CD14-positive monocyte (primary cell): ENCODE results near the gene KCNG1. TPM values are rescaled to one million over a fixed set of nuclear protein-coding genes. Genes with fewer than 3 reads are reported as not detected.

ENCODE experiments used
- DNase-seq, 3 donors: peaks; one replicate each; pipeline ENCODE4 v3.0.0-alpha.2; 2011 to 2022
- H2AFZ ChIP-seq: 2 replicates; pipeline ENCODE4 v1.6.0; 2012; ENCODE audit warnings: mild to moderate bottlenecking, low read depth, low read length, inconsistent platforms; ENCODE audit not compliant: insufficient read depth, poor library complexity, severe bottlenecking
- H3K27ac ChIP-seq, 2 donors: 1 replicate in 1 of 2; 2 replicates in 1 of 2; pipeline ENCODE4 v1.5.1; 2012 to 2013; ENCODE audit warnings: low read length in 2 of 2, control low read depth in 1 of 2, inconsistent platforms in 1 of 2, low read depth in 1 of 2, mild to moderate bottlenecking in 1 of 2
- H3K27me3 ChIP-seq, 2 donors: one replicate each; pipeline versions ENCODE4 v1.6.0 to v1.6.1; 2011 to 2013; ENCODE audit warnings: low read length in 2 of 2; ENCODE audit not compliant: control insufficient read depth in 2 of 2, insufficient read depth in 2 of 2
- H3K36me3 ChIP-seq, 2 donors: replicated peaks in 1 of 2; 1 replicate in 1 of 2; 2 replicates in 1 of 2; pipeline versions ENCODE4 v1.5.1 to v1.6.1; 2012 to 2013; ENCODE audit warnings: low read length in 2 of 2, control low read depth in 1 of 2, inconsistent platforms in 1 of 2, mild to moderate bottlenecking in 1 of 2; ENCODE audit not compliant: insufficient read depth in 2 of 2, control insufficient read depth in 1 of 2
- H3K4me1 ChIP-seq, 2 donors: 1 replicate in 1 of 2; 2 replicates in 1 of 2; pipeline versions ENCODE4 v1.5.1 to v1.6.1; 2012 to 2013; ENCODE audit warnings: low read length in 2 of 2, control low read depth in 1 of 2, inconsistent platforms in 1 of 2, mild to moderate bottlenecking in 1 of 2, moderate library complexity in 1 of 2; ENCODE audit not compliant: insufficient read depth in 2 of 2, control insufficient read depth in 1 of 2
- H3K4me2 ChIP-seq: replicated peaks from 2 replicates; pipeline ENCODE3; 2012; ENCODE audit warnings: low read length, moderate library complexity, mild to moderate bottlenecking; ENCODE audit not compliant: poor library complexity, severe bottlenecking; ENCODE audit errors: extremely low read depth
- H3K4me3 ChIP-seq, 3 experiments: fragments of 200-600 bp in 1 of 3; sonication (generic) in 1 of 3; replicated peaks in 1 of 3; 1 replicate in 2 of 3; 2 replicates in 1 of 3; pipeline ENCODE4 v1.5.1; 2011 to 2013; ENCODE audit warnings: low read length in 3 of 3, mild to moderate bottlenecking in 3 of 3, control low read depth in 2 of 3, low read depth in 2 of 3, inconsistent platforms in 1 of 3, moderate library complexity in 1 of 3
- H3K79me2 ChIP-seq: 2 replicates; pipeline ENCODE4 v1.6.0; 2012; ENCODE audit warnings: mild to moderate bottlenecking, control low read depth, inconsistent platforms, low read length, moderate library complexity; ENCODE audit not compliant: insufficient read depth
- H3K9ac ChIP-seq: 2 replicates; pipeline ENCODE4 v1.6.0; 2017; ENCODE audit warnings: low read length, mild to moderate bottlenecking; ENCODE audit not compliant: insufficient read depth, poor library complexity, severe bottlenecking
- H3K9me3 ChIP-seq, 2 donors: replicated peaks in 1 of 2; 1 replicate in 1 of 2; 2 replicates in 1 of 2; pipeline versions ENCODE4 v1.5.1 to v1.6.1; 2012 to 2013; ENCODE audit warnings: low read length in 2 of 2, control low read depth in 1 of 2; ENCODE audit not compliant: control insufficient read depth in 1 of 2, insufficient read depth in 1 of 2
- H4K20me1 ChIP-seq: 2 replicates; pipeline ENCODE4 v1.6.0; 2012; ENCODE audit warnings: mild to moderate bottlenecking, low read length, control low read depth, moderate library complexity; ENCODE audit not compliant: insufficient read depth
- H3K27ac Mint-ChIP-seq, 7 donors: one replicate each; pipeline ENCODE4 v1.8.0; 2020; ENCODE audit warnings: mild to moderate bottlenecking in 7 of 7, mixed read lengths in 7 of 7, moderate library complexity in 6 of 7, inconsistent platforms in 2 of 7
- H3K27me3 Mint-ChIP-seq, 3 donors: one replicate each; pipeline ENCODE4 v1.8.0; 2021 to 2022; ENCODE audit warnings: low read depth in 3 of 3, mild to moderate bottlenecking in 3 of 3, mixed read lengths in 3 of 3, moderate library complexity in 3 of 3, inconsistent platforms in 1 of 3
- H3K36me3 Mint-ChIP-seq, 2 donors: one replicate each; pipeline ENCODE4 v1.8.0; 2020; ENCODE audit warnings: mixed read lengths in 2 of 2, inconsistent platforms in 1 of 2, mild to moderate bottlenecking in 1 of 2
- H3K4me1 Mint-ChIP-seq: one replicate; pipeline ENCODE4 v1.8.0; 2020; ENCODE audit warnings: mild to moderate bottlenecking, mixed read lengths
- H3K4me3 Mint-ChIP-seq, 2 donors: one replicate each; pipeline ENCODE4 v1.8.0; 2020; ENCODE audit warnings: mild to moderate bottlenecking in 2 of 2, mixed read lengths in 2 of 2, moderate library complexity in 1 of 2
- H3K9me3 Mint-ChIP-seq, 7 donors: one replicate each; pipeline ENCODE4 v1.8.0; 2020 to 2022; ENCODE audit warnings: mixed read lengths in 7 of 7, mild to moderate bottlenecking in 6 of 7, moderate library complexity in 6 of 7, inconsistent platforms in 2 of 7
- WGBS: methylation state at CpG from one replicate; pipeline ENCODE4 v1.1.5; 2013; ENCODE audit warnings: missing lambda C conversion rate; ENCODE audit not compliant: insufficient coverage; 5-methylcytosine and 5-hydroxymethylcytosine counted together
- intact Hi-C, 2 donors: fragments of 100-400 bp; cut with micrococcal nuclease; formaldehyde crosslinking; loops; one replicate each; pipeline versions ENCODE4 v1.15.0 to v1.15.1; 2023
- polyA plus RNA-seq, 3 donors: library from polyadenylated mRNA; depleted of rRNA in 1 of 3; unstranded in 2 of 3; stranded (reverse) in 1 of 3; fragments of 300-500 nt in 2 of 3; fragments of >200 nt in 1 of 3; fragmentation: Illumina TruSeq in 2 of 3; gene quantifications; 1 replicate in 2 of 3; 2 replicates in 1 of 3; pipeline ENCODE4 v1.2.3, GENCODE V29; 2012 to 2021
- TF ChIP-seq, protein P1 (sequence below): fragments of 200-600 bp; IDR thresholded peaks from one replicate; pipeline ENCODE4 v1.8.0; 2022; ENCODE audit warnings: antibody characterized with exemption, mild to moderate bottlenecking

Gene KCNG1
- polyA plus RNA-seq, 3 donors: 0.04 TPM; not detected in 2

DNA sequence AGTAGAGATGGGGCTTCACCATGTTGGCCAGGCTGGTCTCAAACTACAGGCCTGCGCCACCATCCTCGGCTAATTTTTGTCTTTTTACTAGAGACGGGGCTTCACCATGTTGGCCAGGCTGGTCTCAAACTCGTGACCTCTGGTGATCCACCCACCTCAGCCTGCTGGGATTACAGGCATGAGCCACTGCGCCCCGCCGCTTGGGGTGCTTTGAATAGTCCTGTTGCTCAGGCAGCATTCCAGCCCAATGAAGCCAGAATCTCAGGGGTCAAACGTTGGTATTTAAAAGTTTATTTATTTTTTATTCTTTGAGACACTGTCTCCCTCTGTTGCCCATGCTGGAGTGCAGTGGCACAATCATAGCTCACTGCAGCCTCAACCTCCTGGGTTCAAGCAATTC, 53.0 kb downstream of the KCNG1 start:
- Histone ChIP-seq H3K79me2 (no peaks in the 10 kb centered on the region), H3K4me1 (no peaks in the 10 kb centered on the region), H3K4me2 (no peak overlapping the region), H3K4me3 (no peak overlapping the region), H3K27me3 (peaks cover 0 to 5% of the 10 kb centered on the region in 2 donors), H3K27ac (no peak overlapping the region), H3K36me3 (no peaks in the 10 kb centered on the region), H2AFZ (no peak overlapping the region), H3K9me3 (no peaks in the 10 kb centered on the region), H3K9ac (no peak overlapping the region), H4K20me1 (no peaks in the 10 kb centered on the region)
- Mint-ChIP-seq H3K27me3 (peaks cover 14 to 25% (median 21%) of the 10 kb centered on the region in 3 donors), H3K36me3 (no peaks in the 10 kb centered on the region), H3K27ac (no peak overlapping the region), H3K9me3 (peaks cover 0 to 3% (median 0%) of the 10 kb centered on the region in 7 donors), H3K4me1 (no peaks in the 10 kb centered on the region), H3K4me3 (no peak overlapping the region)
- TF ChIP-seq, protein P1, sequence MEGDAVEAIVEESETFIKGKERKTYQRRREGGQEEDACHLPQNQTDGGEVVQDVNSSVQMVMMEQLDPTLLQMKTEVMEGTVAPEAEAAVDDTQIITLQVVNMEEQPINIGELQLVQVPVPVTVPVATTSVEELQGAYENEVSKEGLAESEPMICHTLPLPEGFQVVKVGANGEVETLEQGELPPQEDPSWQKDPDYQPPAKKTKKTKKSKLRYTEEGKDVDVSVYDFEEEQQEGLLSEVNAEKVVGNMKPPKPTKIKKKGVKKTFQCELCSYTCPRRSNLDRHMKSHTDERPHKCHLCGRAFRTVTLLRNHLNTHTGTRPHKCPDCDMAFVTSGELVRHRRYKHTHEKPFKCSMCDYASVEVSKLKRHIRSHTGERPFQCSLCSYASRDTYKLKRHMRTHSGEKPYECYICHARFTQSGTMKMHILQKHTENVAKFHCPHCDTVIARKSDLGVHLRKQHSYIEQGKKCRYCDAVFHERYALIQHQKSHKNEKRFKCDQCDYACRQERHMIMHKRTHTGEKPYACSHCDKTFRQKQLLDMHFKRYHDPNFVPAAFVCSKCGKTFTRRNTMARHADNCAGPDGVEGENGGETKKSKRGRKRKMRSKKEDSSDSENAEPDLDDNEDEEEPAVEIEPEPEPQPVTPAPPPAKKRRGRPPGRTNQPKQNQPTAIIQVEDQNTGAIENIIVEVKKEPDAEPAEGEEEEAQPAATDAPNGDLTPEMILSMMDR: no peak
- intact Hi-C loops: no loop called here
- no peak for DNase-seq
- 93% methylated on average over 7 of the region's 8 CpGs for WGBS

DNA sequence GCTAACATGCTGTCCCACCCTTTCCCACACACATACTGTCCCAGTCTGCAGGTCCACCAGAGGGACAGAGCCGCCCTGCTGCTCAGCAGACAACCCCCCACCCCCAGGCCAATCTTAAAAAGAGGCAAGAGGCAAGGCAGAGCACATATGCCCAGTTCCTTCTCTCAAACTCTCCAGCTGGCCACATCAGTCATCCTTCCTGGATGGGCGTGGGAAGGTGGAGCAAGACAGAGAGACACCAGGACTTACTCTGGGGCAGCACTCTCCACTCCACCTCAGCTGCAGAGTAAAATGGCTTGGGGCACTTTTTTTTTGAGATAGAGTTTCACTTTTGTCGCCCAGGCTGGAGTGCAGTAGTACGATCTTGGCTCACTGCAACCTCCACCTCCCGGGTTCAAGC, 53.5 kb downstream of the KCNG1 start:
- Histone ChIP-seq H4K20me1 (no peaks in the 10 kb centered on the region), H3K27me3 (peaks cover 0 to 5% of the 10 kb centered on the region in 2 donors), H3K9ac (no peak overlapping the region), H3K79me2 (no peaks in the 10 kb centered on the region), H3K4me3 (no peak overlapping the region), H3K4me1 (no peaks in the 10 kb centered on the region), H3K9me3 (no peaks in the 10 kb centered on the region), H3K27ac (no peak overlapping the region), H3K4me2 (no peak overlapping the region), H3K36me3 (no peaks in the 10 kb centered on the region), H2AFZ (no peak overlapping the region)
- no peaks in the 10 kb centered on the region for H3K9me3 Mint-ChIP-seq
- no peaks in the 10 kb centered on the region for H3K36me3 Mint-ChIP-seq
- no CpG with 5 or more reads among the region's 5 CpGs for WGBS
- TF ChIP-seq, protein P1: no peak
- H3K27me3 Mint-ChIP-seq: peaks cover 16 to 24% (median 21%) of the 10 kb centered on the region in 3 donors
- no peak overlapping the region for H3K27ac Mint-ChIP-seq
- DNase-seq: no peak
- H3K4me3 Mint-ChIP-seq: no peak overlapping the region
- intact Hi-C loops: no loop called here
- no peaks in the 10 kb centered on the region for H3K4me1 Mint-ChIP-seq
